Left lung (tissue), 10 donors: ENCODE data around the gene AQP3. TPM values are rescaled to one million over a fixed set of nuclear protein-coding genes. Genes with fewer than 3 reads are reported as not detected.
"Not testable (repeated sequence)": the region's sequence is repeated elsewhere in the genome, so short reads cannot be mapped to it uniquely, and the experiment has no call there.

ENCODE experiments used
- ATAC-seq: fragments of 200-7000 bp; cut with Tn5 transposase; one replicate; pipeline ENCODE4 v1.9.1; 2020; ENCODE audit warnings: moderate library complexity
- DNase-seq, 4 donors: peaks; one replicate each; pipeline ENCODE4 v3.0.0-alpha.2; 2013 to 2020
- H3K27ac ChIP-seq, 2 donors: fragments of 200-600 bp; sonication (generic) in 1 of 2; one replicate each; pipeline versions ENCODE4 v1.5.0 to v1.8.0; 2020 to 2021
- H3K27me3 ChIP-seq, 2 donors: fragments of 200-600 bp; sonication (generic) in 1 of 2; one replicate each; pipeline versions ENCODE4 v1.5.0 to v1.8.0; 2020 to 2021
- H3K36me3 ChIP-seq, 2 donors: fragments of 200-600 bp; sonication (generic) in 1 of 2; one replicate each; pipeline versions ENCODE4 v1.5.0 to v1.8.0; 2020 to 2021
- H3K4me1 ChIP-seq, 2 donors: fragments of 200-600 bp; one replicate each; pipeline ENCODE4 v1.8.0; 2021
- H3K4me3 ChIP-seq, 2 donors: fragments of 200-600 bp; sonication (generic) in 1 of 2; one replicate each; pipeline versions ENCODE4 v1.5.0 to v1.8.0; 2020 to 2021; ENCODE audit warnings: mild to moderate bottlenecking in 1 of 2
- H3K9me3 ChIP-seq, 2 donors: fragments of 200-600 bp; sonication (generic) in 1 of 2; one replicate each; pipeline versions ENCODE4 v1.5.0 to v1.8.0; 2020 to 2021
- intact Hi-C, 2 donors: fragments of 100-400 bp; cut with DNase I; formaldehyde crosslinking; loops; one replicate each; pipeline versions ENCODE4 v1.11.2 to v1.14.2; 2022
- polyA plus RNA-seq, 6 donors: library from polyadenylated mRNA; unstranded; fragments of 120-200 nt; gene quantifications; one replicate each; pipeline ENCODE4 v1.2.1, GENCODE V29; 2013; ENCODE audit not compliant: insufficient read length in 6 of 6
- total RNA-seq, 2 donors: library from RNA; stranded (reverse); fragmentation: NEBNext Ultra II Directional; extraction: Animal tissue kit (Norgen Biotek cat#: 25700); gene quantifications; one replicate each; pipeline ENCODE4 v1.2.1, GENCODE V29; 2021
- TF ChIP-seq, protein P1 (sequence below), 2 donors: fragments of 200-600 bp; sonication (generic) in 1 of 2; IDR thresholded peaks; one replicate each; pipeline versions ENCODE4 v1.5.0 to v1.8.0; 2021; ENCODE audit warnings: antibody characterized with exemption in 2 of 2
- donor health status: DM: no; HTN: yes; CAD: no.
- donor health status: DM: no; HTN: no; CAD: no.

The AQP3 gene
- total and polyA plus RNA-seq, 8 donors: 8.0 to 265 (median 28.0) TPM

DNA sequence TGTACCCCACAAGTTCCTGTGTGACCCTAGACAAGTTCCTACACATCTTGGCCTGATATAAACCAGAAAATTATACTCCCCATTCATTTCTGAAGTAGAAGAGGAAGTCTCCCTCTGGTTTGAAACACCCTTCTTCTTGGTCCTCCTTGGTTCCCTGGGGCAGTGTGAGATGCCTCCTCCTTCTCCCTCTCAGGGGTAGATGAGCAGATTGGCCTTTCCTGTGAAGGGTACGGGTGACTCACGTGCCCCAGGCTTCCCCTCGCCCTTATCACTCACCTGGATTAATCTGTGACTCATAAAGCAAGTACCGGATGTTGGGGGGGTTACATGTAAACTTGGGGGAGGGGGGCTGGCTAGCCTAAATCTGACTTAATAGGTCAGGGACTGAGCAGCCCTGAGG lies 11.1 kb upstream of the AQP3 start:
- DNase-seq (no peak), ATAC-seq (peak; percentile 36)
- Histone ChIP-seq H3K4me1 (peaks cover 0 to 16% of the 10 kb centered on the region in 2 donors), H3K27me3 (no peaks in the 10 kb centered on the region), H3K4me3 (no peak overlapping the region), H3K9me3 (no peaks in the 10 kb centered on the region), H3K36me3 (peaks cover 0 to 33% of the 10 kb centered on the region in 2 donors), H3K27ac (peak overlapping the region in 1 of 2 donors; percentile 20)
- TF ChIP-seq, protein P1, sequence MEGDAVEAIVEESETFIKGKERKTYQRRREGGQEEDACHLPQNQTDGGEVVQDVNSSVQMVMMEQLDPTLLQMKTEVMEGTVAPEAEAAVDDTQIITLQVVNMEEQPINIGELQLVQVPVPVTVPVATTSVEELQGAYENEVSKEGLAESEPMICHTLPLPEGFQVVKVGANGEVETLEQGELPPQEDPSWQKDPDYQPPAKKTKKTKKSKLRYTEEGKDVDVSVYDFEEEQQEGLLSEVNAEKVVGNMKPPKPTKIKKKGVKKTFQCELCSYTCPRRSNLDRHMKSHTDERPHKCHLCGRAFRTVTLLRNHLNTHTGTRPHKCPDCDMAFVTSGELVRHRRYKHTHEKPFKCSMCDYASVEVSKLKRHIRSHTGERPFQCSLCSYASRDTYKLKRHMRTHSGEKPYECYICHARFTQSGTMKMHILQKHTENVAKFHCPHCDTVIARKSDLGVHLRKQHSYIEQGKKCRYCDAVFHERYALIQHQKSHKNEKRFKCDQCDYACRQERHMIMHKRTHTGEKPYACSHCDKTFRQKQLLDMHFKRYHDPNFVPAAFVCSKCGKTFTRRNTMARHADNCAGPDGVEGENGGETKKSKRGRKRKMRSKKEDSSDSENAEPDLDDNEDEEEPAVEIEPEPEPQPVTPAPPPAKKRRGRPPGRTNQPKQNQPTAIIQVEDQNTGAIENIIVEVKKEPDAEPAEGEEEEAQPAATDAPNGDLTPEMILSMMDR (IDR thresholded peaks at IDR 0.05): no peak
- intact Hi-C loops: loop anchor here in 1 of 2 donors (10.0 kb wide), 1 partner anchor 84 kb away; no protein-coding TSS in a partner anchor

DNA sequence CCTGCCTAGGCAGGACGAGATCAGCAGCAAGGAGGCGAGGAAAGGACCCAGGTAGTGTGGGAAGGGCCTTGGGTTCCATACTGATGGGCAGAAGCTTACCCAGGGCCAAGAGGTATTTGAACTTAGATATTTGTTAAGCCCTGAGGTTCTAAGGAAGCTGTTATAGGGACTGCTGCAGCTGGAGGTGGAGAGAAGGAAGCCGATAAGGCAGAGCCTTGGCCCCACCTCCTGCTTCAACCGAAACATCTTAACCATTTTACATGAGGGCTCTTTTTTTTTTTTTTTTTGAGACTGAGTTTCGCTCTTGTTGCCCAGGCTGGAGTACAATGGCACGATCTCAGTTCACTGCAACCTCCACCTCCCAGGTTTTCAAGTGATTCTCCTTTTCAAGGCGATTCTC lies 8.6 kb upstream of the AQP3 start:
- TF ChIP-seq, protein P1 (IDR thresholded peaks at IDR 0.05): no peak
- H3K27ac ChIP-seq: peak overlapping the region in 1 of 2 donors; percentile 70
- no peak for DNase-seq
- no peak overlapping the region for H3K4me3 ChIP-seq
- H3K9me3 ChIP-seq: no peaks in the 10 kb centered on the region
- ATAC-seq: peak; percentile 56
- H3K27me3 ChIP-seq: no peaks in the 10 kb centered on the region
- intact Hi-C loops: loop anchor here in 1 of 2 donors (10.0 kb wide), 1 partner anchor 81 kb away; no protein-coding TSS in a partner anchor
- peaks cover 3 to 27% of the 10 kb centered on the region in 2 donors for H3K4me1 ChIP-seq
- peaks cover 0 to 8% of the 10 kb centered on the region in 2 donors for H3K36me3 ChIP-seq

- H3K4me1 ChIP-seq: peaks cover 3 to 27% of the 10 kb centered on the region in 2 donors
- not testable (repeated sequence) for ATAC-seq, H3K4me3 ChIP-seq, H3K36me3 ChIP-seq, H3K9me3 ChIP-seq, DNase-seq, H3K27me3 ChIP-seq
- intact Hi-C loops: loop anchor here in 1 of 2 donors (10.0 kb wide), 1 partner anchor 81 kb away; no protein-coding TSS in a partner anchor
- peak overlapping the region in 1 of 2 donors; percentile 70 for H3K27ac ChIP-seq
Observed at GRCh38 chr9:33455456-33455855, 8.1 kb upstream of the AQP3 start.

DNA sequence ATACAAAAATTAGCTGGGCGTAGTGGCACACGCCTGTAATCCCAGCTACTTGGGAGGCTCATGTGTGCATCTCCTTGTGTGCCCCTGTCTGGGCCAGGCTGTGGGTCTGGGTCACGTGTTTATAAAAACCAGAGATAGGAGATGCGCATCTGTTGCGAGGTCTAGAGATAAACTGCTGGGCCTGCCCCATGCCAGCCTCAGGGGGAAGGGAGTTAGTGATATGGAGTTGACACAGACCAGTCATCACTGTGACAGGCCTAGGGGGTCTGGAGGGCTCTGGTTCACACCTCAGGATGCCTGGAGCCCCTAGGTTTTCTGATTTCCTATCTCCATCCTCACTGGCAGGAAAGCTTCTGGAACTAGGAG lies 7.3 kb upstream of the AQP3 start:
- not testable (repeated sequence) for H3K27ac ChIP-seq, H3K9me3 ChIP-seq, H3K4me3 ChIP-seq, H3K36me3 ChIP-seq, DNase-seq, H3K27me3 ChIP-seq, ATAC-seq
- H3K4me1 ChIP-seq: peaks cover 3 to 27% of the 10 kb centered on the region in 2 donors
- intact Hi-C loops: loop anchor here in 1 of 2 donors (10.0 kb wide), 1 partner anchor 80 kb away; no protein-coding TSS in a partner anchor

DNA sequence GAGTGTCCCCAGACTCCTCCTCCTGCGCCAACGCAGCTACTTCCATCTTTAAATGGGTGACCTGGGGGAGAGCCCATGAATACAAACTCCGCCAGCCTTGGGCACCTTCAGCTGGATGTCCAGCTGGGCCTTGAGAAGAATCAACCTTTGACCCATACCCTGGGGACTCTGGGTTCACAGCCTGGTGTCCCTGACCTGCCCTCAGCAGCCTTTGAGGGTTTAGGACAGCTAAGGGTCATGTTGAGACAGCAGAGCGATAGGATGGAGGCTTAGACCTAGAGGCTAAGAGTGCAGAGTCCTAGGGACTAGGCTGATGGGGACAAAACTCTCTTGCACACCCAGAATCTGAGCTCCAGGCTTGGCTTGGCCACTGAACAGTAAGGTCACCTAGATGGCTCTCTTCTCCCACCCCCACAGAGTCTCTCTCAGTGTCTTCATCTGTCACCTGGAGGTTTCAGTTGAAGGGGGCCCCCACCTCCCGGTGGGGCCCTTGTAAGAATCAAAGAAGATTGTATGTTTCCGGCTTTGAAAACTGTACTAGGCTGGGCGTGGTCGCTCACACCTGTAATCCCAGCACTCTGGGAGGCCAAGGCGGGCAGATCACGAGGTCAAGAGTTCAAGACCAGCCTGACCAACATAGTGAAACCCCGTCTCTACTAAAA lies 6.7 kb upstream of the AQP3 start:
- DNase-seq (no peak), ATAC-seq (no peak)
- Histone ChIP-seq H3K9me3 (no peaks in the 10 kb centered on the region), H3K36me3 (no peaks in the 10 kb centered on the region), H3K4me1 (peaks cover 3 to 26% of the 10 kb centered on the region in 2 donors), H3K4me3 (no peak overlapping the region), H3K27ac (no peak overlapping the region), H3K27me3 (no peaks in the 10 kb centered on the region)
- TF ChIP-seq, protein P1 (IDR thresholded peaks at IDR 0.05): no peak
- intact Hi-C loops: loop anchor here in 1 of 2 donors (10.0 kb wide), 1 partner anchor 79 kb away; no protein-coding TSS in a partner anchor

DNA sequence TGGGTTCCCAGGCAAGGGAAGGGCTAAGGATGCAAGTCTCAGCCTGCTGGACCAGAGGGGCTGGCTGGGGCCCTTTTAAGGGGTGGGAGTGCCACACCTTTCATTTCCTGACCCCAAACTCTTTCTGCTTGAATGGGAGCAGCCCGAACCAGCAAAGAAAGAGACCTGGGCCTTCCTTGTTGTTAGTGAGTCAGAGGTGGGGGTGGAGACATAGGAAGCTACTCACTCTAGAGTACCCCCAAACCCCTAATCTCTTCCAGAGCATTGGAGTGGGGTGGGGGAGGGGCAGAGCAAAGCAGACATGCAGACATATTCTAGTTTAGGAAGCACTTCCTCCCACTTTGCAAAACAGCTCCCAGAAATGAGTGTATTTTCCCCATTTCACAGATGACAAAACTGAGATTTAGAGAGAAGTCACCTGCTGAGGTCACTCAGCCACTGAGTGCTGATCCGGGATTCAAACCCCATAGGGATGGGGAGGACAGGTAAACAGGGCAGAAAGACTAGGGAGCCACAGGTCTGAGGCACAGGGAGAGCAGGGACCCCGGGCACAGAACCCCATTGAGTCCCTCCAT lies 6.0 kb upstream of the AQP3 start:
- DNase-seq (no peak), ATAC-seq (no peak)
- no peak overlapping the region for H3K27ac ChIP-seq
- no peak overlapping the region for H3K4me3 ChIP-seq
- peaks cover 0 to 1% of the 10 kb centered on the region in 2 donors for H3K27me3 ChIP-seq
- H3K9me3 ChIP-seq: no peaks in the 10 kb centered on the region
- H3K4me1 ChIP-seq: peaks cover 3 to 20% of the 10 kb centered on the region in 2 donors
- intact Hi-C loops: loop anchor here in 1 of 2 donors (10.0 kb wide), 1 partner anchor 79 kb away; no protein-coding TSS in a partner anchor
- TF ChIP-seq, protein P1 (IDR thresholded peaks at IDR 0.05): no peak
- H3K36me3 ChIP-seq: no peaks in the 10 kb centered on the region
